DMS153 (cell line): ENCODE results near the gene GNG2.
"Not testable (repeated sequence)": the region's sequence is repeated elsewhere in the genome, so short reads cannot be mapped to it uniquely, and the experiment has no call there.

Experiments used
- DNase-seq: peaks from one replicate; lab custom pipeline; 2025; lab: John Stamatoyannopoulos, UW

The GNG2 gene

DNA sequence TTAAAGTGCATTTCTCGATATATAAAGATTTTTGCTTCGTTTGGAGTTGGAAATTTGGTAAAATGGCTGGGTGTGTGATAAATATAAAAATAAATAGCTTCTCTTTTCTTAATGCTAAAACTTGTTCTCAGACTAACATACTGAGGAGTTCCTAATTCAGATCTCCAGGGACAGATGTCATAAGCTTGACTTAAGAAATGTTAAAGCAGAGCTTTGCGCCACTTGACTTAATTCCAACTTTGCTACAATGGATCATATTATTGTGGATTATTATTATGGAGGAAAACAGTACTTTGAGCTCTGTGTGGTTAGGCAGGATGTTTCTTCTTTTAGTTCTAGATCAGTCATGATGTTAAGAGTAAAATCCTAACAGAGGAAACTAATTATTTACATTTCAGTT is 33.8 kb downstream of the GNG2 start:
- no peak for DNase-seq

DNA sequence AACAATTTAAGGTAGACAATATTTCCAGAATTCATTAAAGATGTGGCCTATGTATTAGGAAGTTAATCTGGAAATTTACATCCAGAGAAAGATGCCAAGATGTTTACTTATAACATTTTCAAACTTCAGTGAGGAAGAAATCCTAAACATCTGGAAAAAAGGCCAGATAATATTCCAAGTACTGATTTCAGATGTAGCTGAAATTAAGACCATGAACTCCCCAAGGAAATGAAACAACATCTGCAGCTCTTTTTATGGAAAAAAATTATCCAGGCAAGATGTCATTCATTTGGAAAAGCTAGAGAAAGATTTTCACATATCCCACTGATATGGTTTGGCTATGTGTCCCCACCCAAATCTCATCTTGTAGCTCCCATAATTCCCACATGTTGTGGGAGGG is 35.0 kb downstream of the GNG2 start:
- no peak for DNase-seq

GRCh38 chr14:51897791-51898355 is 37.5 kb downstream of the GNG2 start:
- no peak for DNase-seq

DNA sequence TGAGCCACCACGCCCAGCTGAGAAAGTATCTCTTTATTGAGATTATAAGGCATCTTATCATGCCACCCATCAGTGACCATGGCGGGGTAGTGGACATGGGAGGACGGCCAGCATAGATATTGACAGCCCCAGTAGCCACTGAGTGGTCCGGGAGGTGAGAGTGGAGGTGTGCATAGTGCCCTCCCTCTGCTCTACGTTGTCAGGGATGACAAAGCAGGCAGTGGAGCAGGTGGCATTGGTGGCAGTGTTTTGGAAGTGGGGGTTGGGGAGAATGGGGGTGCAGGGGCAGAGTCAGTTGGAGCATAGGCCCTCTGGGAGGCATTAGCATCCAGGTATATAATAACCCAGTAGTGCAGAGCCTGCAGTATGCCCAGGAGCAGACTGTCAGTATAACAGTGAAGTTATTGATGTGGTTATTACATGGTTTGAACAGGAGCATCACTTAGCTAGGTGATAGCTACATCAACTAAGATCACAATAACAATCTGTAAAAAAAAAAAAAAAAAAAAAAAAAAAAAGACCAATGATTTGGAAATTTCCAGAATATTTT is 41.1 kb downstream of the GNG2 start:
- no peak for DNase-seq

GRCh38 chr14:51905656-51906121 is 45.3 kb downstream of the GNG2 start:
- DNase-seq: not testable (repeated sequence)

GRCh38 chr14:51908086-51908485 is 47.7 kb downstream of the GNG2 start:
- DNase-seq: no peak

DNA sequence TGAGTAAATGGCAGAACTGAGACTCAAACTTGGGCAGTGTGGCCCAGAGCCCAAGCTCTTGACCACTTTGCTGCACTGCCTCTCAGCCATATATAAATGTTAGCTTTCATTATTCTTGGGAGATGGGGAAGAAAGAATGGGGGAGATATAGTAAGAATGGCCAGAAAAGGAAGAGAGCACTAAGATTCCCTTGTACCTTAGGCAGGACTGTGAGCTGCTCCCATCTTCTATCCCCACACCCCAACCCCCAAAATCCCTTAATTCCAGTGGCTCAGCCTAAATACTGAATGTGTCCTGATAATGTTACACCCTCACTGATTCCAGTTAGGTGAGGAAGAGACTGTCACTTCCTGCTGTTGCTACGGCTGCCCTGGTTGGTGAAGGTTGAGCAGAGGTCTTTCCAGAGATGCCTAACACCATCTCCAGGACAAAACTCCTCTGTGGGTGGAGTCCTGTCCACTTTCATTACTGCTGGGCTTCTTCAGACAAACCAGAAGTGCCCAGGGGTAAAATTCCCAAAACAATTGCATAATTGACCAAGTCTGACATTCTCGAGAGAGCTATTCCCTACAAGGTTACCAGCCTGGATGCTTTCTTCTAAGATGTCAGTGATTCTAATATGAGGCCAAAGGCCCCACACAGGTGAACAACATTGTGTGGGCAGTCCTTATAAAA is 51.8 kb downstream of the GNG2 start:
- DNase-seq: no peak

GRCh38 chr14:51914310-51914709 is 53.9 kb downstream of the GNG2 start:
- no peak for DNase-seq

DNA sequence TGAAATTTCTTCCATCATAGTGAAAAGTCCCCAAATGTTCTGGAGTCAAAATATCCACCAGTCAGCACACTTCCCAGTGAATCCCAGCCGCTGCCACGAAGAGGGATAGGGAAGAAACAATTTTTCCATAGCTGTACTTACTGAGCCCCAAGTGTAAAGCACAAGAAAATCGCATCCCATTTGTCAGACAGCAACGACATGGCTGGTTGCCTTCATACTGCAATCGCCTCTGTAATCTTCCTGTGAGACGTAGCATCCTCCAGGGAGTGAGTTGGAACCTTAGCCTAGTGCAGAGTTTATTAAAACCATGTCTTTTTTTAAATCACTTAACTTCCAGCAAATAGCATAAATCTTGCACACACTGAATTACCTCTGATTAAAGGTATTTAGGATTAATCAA is 56.8 kb downstream of the GNG2 start:
- DNase-seq: no peak

DNA sequence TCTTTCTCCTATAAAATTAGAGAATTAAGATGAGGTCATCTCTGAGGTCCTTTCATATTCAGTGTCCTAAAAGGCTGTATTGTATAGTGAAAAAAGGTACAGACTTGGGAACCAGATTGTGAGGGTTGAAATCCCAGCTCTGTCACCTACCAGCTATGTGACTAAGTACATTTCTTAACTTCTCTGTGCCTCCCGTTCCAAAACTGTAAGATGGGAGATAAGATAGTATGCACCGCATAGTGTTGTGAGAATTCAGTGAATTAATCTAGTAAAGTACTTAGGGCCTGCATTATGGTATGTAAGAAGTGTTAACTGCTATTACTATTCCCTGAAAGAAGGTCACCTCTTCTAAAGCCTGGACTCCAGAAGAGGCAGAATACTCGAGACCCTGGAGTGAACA is 60.6 kb downstream of the GNG2 start:
- no peak for DNase-seq

- no peak for DNase-seq
These were observed 62.2 kb downstream of the GNG2 start for GRCh38 chr14:51922624-51923023.

- DNase-seq: no peak
These were observed 64.2 kb downstream of the GNG2 start for GRCh38 chr14:51924600-51924999.

DNA sequence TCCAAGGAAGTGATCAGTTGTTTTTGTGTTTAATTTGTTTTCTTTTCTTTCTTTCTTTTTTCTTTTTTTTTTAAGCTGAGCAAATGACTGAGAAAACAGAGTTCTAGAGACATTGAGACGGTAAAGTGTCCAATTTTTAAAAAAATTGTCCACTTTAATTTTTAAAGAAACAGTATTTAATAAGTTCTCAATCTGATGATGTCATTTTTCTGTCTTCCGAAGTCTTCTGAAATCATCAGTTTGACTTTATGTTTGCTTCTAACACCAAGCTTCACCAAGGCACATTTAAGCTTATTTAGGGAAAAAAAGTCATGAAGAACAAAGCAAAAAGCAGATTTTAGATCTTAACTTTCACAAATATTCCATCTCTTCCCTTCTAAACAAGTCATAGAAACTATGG is 65.6 kb downstream of the GNG2 start:
- no peak for DNase-seq

DNA sequence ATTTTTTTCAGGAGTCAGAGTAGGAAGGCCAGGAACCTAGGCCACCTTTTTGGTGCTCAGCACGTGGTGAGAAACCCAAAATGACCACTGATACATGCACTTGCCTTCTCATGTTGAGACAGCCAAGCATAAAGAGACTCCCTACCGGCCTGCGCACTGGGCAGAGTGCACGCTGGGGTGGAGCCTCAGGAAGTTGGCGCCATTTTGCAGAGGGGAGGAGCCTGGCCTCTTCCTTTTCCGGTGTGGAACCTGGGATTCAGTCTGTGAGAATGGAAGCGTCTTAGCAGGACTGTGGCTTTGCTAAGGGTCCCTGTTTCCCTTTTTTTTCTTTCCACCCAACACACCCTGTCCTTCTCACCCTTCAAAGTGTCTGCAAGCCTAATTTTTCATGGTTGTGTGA is 66.0 kb downstream of the GNG2 start:
- DNase-seq: no peak

- no peak for DNase-seq
These were observed 68.2 kb downstream of the GNG2 start for GRCh38 chr14:51928568-51928967.

DNA sequence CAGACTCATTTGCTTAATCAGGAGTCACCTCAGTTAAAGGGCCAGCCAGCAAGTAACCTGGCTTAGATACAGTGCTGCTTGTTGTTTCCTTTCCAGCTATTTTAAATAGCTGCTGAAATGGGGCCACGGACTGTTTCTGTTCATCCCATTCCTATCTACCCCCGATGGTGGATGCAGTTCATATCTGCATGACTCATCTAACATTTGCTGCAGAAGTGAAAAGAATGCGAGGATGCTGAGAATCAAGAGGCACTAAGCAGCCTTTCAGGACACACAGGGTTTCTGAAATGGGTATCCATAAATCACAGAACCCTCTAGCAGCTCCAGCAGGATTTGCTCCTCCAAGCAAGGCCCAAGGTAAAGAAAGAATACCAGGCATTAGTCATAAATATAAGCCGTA is 68.8 kb downstream of the GNG2 start:
- no peak for DNase-seq

GRCh38 chr14:51929910-51930682 is 69.7 kb downstream of the GNG2 start:
- peak; percentile 50 for DNase-seq

- DNase-seq: no peak
These were observed 70.9 kb downstream of the GNG2 start for GRCh38 chr14:51931308-51931707.

DNA sequence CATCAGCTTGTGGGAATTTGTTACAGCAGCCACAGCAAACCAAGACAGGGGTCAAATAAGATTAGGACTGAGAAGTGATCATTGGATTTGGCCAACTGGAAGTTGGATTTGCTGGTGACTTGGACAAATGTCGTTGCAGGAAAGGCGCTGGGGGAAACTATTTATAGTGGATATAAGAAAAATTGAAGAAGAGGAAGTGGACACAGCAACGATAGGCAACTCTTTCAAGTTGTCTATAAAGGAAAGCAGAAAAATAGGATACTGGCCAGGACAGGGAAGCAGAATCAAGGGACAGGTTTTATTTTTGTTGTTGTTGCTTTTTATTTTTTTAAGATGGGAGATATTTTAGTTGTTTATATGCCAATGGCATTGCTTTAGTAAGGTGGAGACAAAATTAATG is 72.8 kb downstream of the GNG2 start:
- DNase-seq: no peak

DNA sequence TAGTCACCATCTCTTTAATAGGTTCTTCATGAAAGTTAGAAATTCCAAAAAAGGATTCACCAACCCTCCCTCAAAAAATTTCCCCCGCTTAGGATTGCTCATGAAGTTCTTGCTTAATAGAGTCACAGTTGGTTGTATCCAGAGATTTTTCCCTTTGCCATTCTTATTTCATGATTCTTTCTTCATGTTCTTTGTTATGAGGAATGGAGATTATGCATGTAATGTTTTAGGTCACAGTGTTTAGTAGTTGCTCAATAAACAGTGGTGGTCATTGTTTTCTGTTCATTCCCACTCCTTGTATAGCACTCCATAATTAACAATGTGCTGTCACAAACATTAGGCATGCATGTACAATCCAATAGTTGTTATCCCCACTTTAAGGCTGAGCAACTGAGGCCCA is 77.7 kb downstream of the GNG2 start:
- no peak for DNase-seq

DNA sequence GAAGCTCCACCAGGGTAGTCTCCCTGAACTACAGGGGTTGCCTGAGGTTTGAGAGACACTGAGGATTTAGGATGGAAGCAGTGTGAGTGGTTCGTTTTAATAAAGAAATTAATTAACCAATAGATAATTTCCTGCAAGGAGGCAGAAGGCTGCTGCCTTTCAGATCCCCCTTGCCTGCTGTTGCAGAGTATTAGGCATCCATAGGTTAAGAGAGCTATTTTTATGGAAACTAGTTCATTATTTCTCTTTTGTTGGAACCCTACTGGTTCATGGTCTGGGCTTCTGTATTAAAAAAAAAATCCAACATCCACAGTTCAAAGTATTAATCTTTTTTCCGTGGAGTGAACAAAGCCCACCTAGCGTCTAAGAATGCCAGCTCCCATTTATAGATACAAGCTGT is 78.4 kb downstream of the GNG2 start:
- DNase-seq: no peak

DNA sequence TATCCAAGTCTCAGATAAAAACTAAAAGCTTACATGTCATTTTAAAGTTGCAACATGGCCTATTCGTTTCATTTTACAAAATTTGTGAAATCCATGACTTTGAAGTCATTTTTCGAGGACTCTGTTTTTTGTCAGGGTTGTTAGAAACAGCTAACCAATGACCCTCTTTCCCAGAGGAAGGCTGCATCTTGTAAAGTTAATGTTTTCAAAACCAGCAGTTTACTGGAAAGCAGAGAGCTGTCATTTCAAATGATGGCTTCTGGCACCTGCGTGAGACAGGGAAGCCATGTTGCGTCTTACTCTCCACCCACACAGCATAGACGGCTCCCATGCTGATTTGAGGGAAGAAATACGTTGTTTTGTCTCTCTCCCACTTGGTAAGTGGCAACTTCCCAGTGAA is 78.8 kb downstream of the GNG2 start:
- no peak for DNase-seq

- DNase-seq: no peak
These were observed 79.4 kb downstream of the GNG2 start for GRCh38 chr14:51939755-51940301.
